HG02763 (cell line): ENCODE measurements around the gene KSR2.

Experiments
- ATAC-seq: cut with Tn5 transposase; IDR thresholded peaks from one replicate; pipeline ENCODE4 v1.9.1; 2021; ENCODE audit warnings: mild to moderate bottlenecking, moderate library complexity; ENCODE audit not compliant: unreplicated experiment

Gene KSR2

GRCh38 chr12:117589021-117589420 lies 379.8 kb downstream of the KSR2 start:
- no peak for ATAC-seq

DNA sequence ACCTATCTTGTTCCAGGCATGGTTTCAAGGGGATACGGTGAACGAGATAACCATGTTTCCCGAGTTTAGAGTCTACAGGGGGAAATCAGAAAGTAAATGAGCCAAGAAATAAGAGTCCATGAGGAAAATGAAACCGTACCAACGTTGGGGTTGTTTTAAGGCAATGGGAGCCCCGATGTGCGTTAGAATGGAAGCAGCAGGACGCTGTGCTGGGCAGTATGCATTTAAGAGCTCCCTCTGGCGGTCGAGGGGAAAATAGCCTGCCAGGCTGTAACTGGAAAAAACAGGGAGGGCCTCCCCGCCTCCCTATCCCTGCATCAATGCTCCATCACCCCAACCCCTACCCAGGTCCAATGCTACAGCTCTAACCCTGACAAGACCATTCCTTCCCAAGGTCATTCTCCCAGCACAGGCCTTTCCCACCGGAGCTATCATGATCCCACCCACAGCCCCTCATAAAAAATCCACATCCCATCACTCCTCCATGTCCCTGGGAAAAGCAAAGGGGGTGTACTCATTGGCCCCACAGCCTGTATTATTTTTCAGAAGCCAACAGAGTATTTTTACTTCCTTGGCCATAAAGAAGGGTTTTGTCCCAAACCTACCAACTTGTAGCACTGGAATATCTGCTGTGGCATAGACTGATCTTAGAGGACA lies 381.0 kb downstream of the KSR2 start:
- ATAC-seq = no peak

DNA sequence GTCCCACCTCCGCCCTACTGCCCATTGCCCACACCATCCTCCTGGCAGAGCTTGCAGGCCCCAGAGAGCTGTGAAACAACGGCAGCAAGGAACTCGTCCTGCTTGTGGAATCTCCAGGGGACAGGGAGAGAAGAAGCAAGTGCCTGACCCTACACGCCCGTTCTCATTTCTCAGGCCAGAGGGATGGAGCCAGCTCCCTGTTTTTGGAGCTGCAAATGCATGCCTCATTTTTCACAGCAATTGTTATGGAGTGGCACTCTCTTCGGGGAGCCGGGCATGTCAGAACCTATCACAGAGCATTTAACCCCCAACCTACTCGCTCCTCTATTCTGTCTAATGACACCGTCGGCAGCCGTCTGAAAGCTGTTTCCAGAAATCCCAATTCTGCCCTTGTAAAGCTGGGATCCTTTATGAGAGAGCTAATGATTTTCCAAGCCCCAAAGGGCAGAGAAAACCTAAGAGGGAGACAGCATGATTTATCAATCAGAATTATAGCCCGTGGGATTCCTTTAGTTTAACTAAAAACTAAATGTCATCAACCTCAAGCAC lies 385.0 kb downstream of the KSR2 start:
- no peak for ATAC-seq

- ATAC-seq = no peak
Observed at GRCh38 chr12:117583092-117583491, 385.7 kb downstream of the KSR2 start.

DNA sequence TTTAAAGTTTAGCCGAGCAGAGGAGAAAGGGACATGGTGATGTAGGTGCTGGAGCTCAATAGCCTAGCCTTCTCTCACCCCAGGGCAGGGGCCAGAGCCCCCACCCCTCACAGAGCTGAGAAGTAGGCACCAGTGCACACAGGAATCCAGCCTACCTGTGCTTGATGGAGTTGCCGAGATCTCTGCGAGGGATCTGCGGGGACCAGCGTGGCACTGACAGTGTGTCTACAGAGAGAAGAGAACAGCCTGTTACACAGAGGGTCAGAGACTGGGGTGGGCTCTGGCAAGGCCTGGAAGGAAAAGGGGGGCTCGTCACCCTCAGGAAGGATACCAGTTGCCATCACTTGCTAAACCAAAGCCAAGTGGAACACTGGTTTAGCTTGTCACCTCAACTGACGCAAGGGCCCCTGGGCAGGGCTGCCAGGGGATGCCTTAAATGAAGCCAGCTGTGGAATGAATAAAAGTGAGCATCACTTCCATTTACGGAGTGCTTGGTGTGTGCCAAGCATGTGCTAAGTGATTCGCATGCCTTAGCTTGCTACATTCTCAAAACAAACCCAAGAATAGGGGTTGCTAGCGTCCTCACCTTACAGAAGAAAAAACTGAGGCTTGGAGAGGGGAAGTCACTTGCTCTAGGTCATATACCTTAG lies 386.5 kb downstream of the KSR2 start:
- ATAC-seq = no peak

- ATAC-seq = no peak
Observed at GRCh38 chr12:117580718-117581062, 388.1 kb downstream of the KSR2 start.

DNA sequence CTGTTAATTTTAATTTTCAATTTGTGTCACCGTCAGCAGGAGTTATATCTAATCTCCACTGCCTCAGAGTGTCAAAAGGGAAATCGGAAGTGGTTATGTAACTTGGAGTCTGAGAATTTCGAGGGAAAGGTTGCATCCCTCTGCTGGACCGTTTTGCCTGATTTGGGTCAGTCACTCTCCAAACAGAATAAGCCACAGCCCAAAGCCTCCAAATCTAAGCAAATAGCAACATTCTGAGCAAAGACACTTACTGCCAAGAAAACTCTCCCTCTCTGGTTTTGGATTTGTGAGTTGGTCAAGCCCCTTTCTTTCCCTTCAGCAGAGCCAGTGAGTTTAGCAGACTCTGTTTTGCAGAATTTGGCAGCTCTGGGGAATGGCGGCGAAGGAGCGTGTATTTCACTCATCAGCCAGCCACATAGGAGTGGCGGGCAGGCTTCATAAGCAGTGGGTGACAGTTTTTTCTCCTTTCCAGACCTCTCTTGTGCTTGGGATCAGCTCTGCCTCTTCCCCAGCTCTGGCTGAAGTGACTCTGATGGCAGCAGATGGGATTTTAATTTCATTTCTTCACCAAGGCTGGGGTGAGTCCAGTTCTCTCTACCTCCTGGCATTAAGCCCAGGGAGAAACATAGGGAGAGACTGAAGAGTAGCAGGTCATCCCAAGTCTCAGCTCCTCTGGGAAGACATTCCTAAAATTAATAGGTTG lies 388.6 kb downstream of the KSR2 start:
- ATAC-seq = no peak

DNA sequence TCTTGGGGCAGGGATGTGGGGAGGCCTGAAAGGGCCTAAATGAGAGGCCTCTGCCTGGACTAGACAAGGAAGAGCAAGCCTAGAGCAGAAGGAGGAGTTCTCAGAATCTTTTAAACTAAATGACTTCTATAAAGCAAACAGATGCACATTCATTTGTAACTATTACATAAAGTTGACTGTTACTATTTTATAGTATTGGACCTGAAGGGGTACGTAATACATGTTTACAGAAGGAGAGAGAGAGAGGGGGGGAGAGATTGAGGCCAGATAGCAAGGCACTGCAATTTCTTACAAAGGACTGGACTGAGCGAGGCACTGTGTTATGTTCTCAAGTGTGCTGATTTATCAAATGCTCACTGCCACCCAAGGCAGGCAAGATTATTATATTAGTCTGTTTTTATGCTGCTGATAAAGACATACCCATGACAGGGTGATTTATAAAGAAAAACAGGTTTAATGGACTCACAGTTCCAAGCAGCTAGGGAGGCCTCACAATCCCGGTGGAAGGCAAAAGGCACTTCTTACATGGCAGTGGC lies 391.6 kb downstream of the KSR2 start:
- ATAC-seq = no peak

DNA sequence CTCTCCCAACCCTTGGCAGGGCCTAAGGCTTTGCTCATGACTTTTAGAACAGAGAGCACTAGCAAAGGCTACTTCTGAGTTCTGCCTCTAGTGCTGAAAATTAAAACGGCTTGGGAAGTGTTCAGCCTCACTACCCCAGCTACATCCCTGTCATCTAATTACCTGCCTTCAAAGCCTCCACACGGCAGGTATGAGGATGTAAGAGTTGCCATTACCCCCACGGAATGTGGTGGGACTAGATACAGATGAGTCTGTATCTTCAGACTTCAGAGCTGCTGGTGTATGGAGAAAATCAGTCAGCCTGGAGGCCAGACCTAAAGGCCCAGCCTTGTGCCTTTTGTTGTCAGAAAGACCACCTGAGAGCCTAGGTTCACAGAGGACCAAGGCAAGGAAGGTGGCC lies 392.7 kb downstream of the KSR2 start:
- no peak for ATAC-seq

GRCh38 chr12:117574655-117575054 lies 394.1 kb downstream of the KSR2 start:
- ATAC-seq = no peak

DNA sequence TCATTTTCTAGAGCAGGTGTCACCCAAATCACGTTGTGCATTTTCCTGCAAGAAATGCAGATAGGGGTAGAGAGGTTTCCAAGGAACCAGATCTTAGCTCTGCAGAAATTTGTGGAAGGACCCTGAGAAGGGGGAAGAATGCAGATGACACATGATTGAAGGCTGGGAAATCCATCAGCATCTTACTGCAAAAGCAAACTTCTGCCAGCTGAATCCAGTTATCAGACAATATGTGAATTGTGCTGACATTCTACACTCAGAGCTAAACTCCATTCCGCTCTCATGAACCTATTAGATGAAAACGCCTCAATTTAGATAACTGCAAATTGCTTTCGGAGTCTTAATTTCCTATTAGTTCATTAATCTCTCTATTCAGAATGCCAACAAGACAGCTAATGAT lies 396.0 kb downstream of the KSR2 start:
- ATAC-seq = no peak

DNA sequence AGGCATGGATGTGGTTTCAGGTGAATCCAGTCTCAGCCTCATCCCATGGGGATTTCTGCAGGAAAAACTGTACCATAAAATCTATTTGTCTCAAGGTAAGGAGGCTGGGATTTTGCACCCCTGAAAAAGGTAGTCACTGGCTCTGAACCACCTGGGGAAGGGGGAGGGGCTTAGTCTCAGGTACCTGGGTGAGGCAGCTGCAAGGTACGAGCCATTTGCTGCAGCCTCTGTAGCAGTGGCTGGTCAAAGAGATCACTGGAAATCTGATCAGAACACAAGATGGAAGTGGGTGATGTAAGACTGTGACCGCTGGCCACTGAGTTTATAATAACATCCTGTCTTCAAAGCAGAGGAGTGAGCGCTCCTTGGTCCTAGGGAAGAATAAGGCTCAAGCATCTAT lies 397.5 kb downstream of the KSR2 start:
- ATAC-seq = no peak

DNA sequence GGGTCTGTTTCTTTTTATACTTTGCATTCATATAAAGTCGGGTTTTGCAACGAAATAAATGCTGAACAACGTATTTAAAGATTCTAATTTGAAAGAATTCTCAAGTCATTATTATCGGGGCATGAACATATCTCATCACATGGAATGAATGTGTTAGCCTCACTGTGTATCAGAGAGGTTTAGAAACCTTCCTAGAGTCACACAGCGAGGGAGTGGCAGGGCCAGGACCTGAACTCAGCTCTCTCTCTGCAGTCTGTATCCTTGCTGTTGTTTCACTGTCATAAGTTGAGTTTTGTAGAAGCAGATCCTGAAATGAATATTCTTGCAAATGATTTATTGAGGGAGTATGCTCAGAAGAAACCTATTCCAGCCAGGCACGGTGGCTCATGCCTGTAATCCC lies 398.2 kb downstream of the KSR2 start:
- no peak for ATAC-seq

DNA sequence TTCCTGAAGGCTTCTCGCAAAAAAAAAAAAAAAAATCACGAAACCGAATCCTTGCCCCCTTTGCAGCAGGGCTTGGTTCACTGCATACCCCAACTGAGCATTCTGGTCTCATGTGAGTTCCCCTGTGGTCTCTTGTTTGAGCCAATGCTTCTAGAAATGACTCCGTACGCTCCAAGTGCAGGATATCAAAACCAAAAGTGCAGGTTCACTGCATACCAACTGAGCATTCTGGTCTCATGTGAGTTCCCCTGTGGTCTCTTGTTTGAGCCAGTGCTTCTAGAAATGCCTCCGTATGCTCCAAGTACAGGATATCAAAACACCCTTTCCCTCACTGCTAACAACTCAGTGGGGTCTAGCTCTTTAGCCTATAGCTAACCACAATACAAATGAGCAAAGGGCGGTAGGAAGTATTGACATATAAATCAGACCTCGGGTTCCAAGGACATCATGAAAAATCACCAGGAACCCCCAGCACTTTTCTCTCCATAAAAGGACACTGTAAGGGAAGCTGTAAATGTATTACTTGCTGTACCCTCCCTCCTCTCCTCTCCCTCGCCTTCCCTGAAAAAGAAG lies 401.1 kb downstream of the KSR2 start:
- ATAC-seq = no peak

GRCh38 chr12:117564881-117565280 lies 403.9 kb downstream of the KSR2 start:
- ATAC-seq = no peak

DNA sequence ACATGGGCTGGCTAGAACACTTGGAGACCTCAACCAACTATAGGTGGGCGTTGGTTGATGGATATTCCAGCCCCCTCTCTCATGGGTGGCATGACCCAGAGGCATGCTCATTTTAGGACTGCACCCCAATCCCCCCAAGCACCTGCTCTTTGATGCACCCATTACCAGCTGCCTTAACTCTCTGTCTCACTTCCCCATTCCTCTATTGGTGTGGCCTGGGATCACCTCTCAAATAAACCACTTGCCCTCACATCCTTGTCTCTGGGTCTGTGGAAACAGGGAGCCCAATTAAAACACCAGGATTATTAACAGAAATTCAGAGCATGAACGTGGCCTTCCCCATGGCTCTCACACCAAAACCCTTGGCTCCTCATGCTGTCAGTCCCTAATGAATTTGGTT lies 405.1 kb downstream of the KSR2 start:
- ATAC-seq = no peak

- no peak for ATAC-seq
Observed at GRCh38 chr12:117563007-117563406, 405.8 kb downstream of the KSR2 start.

DNA sequence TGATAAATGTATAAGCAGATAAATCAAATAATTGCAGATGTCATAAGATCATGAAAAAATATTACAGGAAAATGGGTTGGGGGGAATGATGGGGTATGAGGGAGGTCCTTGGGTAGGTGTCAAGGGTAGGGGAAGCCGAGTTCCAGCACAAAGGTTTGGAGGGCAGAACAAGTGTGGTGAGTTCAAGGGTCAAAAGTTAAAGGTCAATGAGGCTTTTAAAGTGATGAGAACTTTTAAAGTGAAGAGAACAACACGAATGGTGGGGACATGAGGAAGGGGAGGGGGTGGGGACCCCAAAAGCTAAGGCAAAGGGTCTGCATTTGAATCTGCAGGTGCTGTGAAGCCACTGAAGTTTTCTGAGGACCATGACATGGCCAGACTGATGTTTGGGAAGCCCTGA lies 406.8 kb downstream of the KSR2 start:
- no peak for ATAC-seq

DNA sequence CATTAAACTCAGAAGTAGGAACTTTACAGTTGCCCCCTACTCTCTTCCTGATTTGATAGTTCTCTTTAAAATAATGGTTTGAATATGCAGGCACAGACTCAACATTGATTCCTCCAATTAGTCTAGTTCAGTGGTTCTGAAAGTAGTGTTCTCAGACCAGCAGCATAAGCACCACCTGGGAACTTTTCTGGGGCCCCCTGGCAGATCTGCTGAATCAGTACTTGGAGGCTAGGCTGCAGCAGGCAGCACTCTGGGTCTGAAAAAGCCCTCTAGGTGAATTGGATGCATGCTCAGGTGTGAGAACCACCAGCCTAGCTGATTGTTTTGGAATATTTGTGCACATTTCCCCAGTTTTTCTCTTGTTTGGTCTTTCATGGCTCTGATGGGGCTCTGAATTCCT lies 408.8 kb downstream of the KSR2 start:
- ATAC-seq = no peak

DNA sequence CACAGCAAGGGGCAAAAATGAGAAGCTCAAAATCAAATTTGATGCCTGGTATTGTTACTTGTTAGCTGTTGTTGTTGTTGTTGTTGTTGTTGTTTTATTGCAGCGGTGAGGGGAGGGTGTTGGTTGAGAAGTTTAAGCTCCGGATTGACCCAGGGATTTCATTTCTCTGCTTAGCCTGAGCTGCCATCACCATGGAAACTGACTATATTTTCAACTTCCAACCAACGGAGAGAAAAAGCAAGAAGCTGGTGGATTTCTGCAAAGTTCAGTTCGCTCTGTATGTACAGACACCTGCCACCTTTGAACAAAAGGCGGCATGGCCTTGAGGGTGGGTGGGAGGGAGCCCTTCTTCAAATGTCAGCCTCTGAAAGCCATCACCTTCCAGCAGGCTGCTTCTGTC lies 412.9 kb downstream of the KSR2 start:
- no peak for ATAC-seq

DNA sequence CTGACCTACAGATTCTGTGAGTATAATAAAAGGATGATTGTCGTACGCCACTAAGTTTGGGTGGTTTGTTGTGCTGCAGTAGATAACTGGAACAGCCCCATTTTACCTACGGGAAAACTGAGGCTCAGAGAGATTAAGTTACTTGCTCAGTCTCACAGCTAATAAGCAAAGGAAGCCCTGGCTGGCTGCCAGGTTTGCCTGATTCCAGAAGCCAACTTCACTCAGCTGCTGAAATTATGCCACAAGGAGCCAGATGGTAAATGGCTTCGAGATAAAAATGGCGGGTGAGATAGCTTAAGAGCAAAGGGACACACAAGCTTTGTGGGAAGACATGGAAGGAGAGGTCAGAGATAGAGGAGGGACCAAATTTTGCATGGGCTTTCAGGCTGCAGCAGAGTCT lies 415.8 kb downstream of the KSR2 start:
- ATAC-seq = no peak

DNA sequence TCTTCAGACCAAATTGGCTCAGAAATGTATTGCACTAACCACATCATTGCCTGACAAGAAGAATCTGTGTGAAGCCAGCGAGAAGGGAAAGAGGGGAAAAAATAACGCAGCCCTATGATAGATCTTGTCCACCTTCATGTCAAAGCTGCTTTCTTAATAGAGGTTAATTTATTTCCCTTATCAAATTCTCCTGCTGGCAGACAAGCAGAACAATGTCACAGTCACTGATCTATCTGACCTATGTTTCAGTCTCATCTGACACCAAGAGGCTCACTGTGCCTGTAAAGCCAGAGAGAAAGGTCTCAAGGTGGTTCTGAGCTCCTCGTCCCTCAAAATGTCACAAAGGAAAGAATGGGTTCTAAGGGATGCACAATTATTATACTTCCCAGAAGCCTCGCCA lies 417.1 kb downstream of the KSR2 start:
- no peak for ATAC-seq
